Testis (tissue), 2 donors: Measurements from ENCODE around the gene TNPO3.

Experiments
- CTCF ChIP-seq, 3 experiments: fragments of 450-650 bp in 2 of 3; fragments of 200-600 bp in 1 of 3; sonication (generic) in 1 of 3; IDR thresholded peaks; one replicate each; pipeline ENCODE4 v1.5.1; 2016 to 2019; ENCODE audit warnings: antibody characterized with exemption in 3 of 3, mild to moderate bottlenecking in 2 of 3, moderate library complexity in 1 of 3
- POLR2A ChIP-seq: fragments of 450-650 bp; IDR thresholded peaks from one replicate; pipeline ENCODE4 v1.6.1; 2017; ENCODE audit warnings: antibody characterized with exemption, mild to moderate bottlenecking, moderate library complexity

GRCh38 chr7:128912281-128912680, 142.6 kb downstream of the TNPO3 start:
- no peak for TF ChIP-seq CTCF (IDR thresholded peaks at IDR 0.05)
- no peak for TF ChIP-seq POLR2A
